CD4-positive, alpha-beta T cell (primary cell): Measurements from ENCODE around the gene WNT16. TPM values are rescaled to one million over a fixed set of nuclear protein-coding genes. Genes with fewer than 3 reads are reported as not detected.

Experiments
- ATAC-seq: fragments of 200-7000 bp; cut with Tn5 transposase; one replicate; pipeline ENCODE4 v1.10.0; 2022; ENCODE audit warnings: mild to moderate bottlenecking; ENCODE audit not compliant: poor library complexity
- CTCF ChIA-PET: fragments of 350-600 bp; sonication (Branson Sonifier 250); formaldehyde crosslinking; loops from one replicate; lab custom pipeline; 2021; ENCODE audit warnings: antibody characterized with exemption, inconsistent platforms; lab: Charles Lee
- POLR2A ChIA-PET: fragments of 350-600 bp; sonication (Branson Sonifier 250); formaldehyde crosslinking; loops from one replicate; lab custom pipeline; 2021; ENCODE audit warnings: antibody characterized with exemption, inconsistent platforms; lab: Charles Lee
- DNase-seq, 14 experiments: peaks; one replicate each; pipeline ENCODE4 v3.0.0-alpha.2; 2013 to 2020; ENCODE audit warnings: mixed read lengths in 2 of 14
- H3K27ac ChIP-seq, 2 donors: one replicate each; pipeline versions ENCODE4 v1.5.1 to v1.7.0; 2013; ENCODE audit warnings: low read length in 2 of 2, low read depth in 1 of 2, mild to moderate bottlenecking in 1 of 2
- H3K27me3 ChIP-seq, 2 experiments: 1 replicate in 1 of 2; 2 replicates in 1 of 2; pipeline versions ENCODE4 v1.6.1 to v1.7.0; 2013; ENCODE audit warnings: low read length in 2 of 2, control low read depth in 1 of 2, mild to moderate bottlenecking in 1 of 2, moderate library complexity in 1 of 2; ENCODE audit not compliant: insufficient read depth in 2 of 2, control insufficient read depth in 1 of 2
- H3K36me3 ChIP-seq: one replicate; pipeline ENCODE4 v1.6.1; 2013; ENCODE audit warnings: low read length, control low read depth; ENCODE audit not compliant: insufficient read depth
- H3K4me1 ChIP-seq: one replicate; pipeline ENCODE4 v1.6.1; 2013; ENCODE audit warnings: low read length, control low read depth; ENCODE audit not compliant: insufficient read depth
- H3K4me3 ChIP-seq: one replicate; pipeline ENCODE4 v1.5.1; 2013; ENCODE audit warnings: mild to moderate bottlenecking, low read length, moderate library complexity
- H3K9me3 ChIP-seq, 2 experiments: 1 replicate in 1 of 2; 2 replicates in 1 of 2; pipeline versions ENCODE4 v1.6.1 to v1.7.0; 2013; ENCODE audit warnings: low read length in 2 of 2, mild to moderate bottlenecking in 2 of 2, control low read depth in 1 of 2, moderate library complexity in 1 of 2; ENCODE audit not compliant: control insufficient read depth in 1 of 2, insufficient read depth in 1 of 2
- H3K27ac Mint-ChIP-seq: one replicate; pipeline ENCODE4 v1.8.0; 2020; ENCODE audit warnings: mixed read lengths
- H3K27me3 Mint-ChIP-seq: one replicate; pipeline ENCODE4 v1.8.0; 2021; ENCODE audit warnings: mixed read lengths
- H3K36me3 Mint-ChIP-seq: one replicate; pipeline ENCODE4 v1.8.0; 2021; ENCODE audit warnings: low read depth, mixed read lengths
- H3K4me1 Mint-ChIP-seq: one replicate; pipeline ENCODE4 v1.8.0; 2021; ENCODE audit warnings: low read depth, mixed read lengths
- H3K4me3 Mint-ChIP-seq: one replicate; pipeline ENCODE4 v1.8.0; 2020; ENCODE audit warnings: mild to moderate bottlenecking, mixed read lengths
- H3K9me3 Mint-ChIP-seq: one replicate; pipeline ENCODE4 v1.8.0; 2020; ENCODE audit warnings: mixed read lengths
- CTCF ChIP-seq: fragments of 200-600 bp; IDR thresholded peaks from one replicate; pipeline ENCODE4 v1.8.0; 2022; ENCODE audit warnings: antibody characterized with exemption, mild to moderate bottlenecking
- intact Hi-C, 2 experiments: fragments of 100-400 bp; cut with DNase I in 1 of 2; cut with micrococcal nuclease in 1 of 2; formaldehyde crosslinking; loops; one replicate each; pipeline versions ENCODE4 v1.15.1 to v1.9.0; 2023 to 2025; cut with DNase I, micrococcal nuclease
- total RNA-seq, 174 experiments: library from RNA in 2 of 174; stranded (reverse) in 2 of 174; gene quantifications; one replicate each; pipeline ENCODE4 v1.2.3 and lab custom pipeline; 2021 to 2026

The WNT16 gene
- total RNA-seq, 2 experiments from 2014 or later: not detected

GRCh38 chr7:121323515-121324302 is 5.1 kb upstream of the WNT16 start:
- Histone ChIP-seq H3K4me3 (no peak overlapping the region), H3K27me3 (peaks cover 17% of the 10 kb centered on the region in 2 experiments), H3K4me1 (peaks cover 2% of the 10 kb centered on the region), H3K27ac (no peak overlapping the region), H3K9me3 (peaks cover 0 to 2% of the 10 kb centered on the region in 2 experiments), H3K36me3 (no peaks in the 10 kb centered on the region)
- ChIA-PET POLR2A (no interaction called here), CTCF (interaction anchor here (0.9 kb wide), 1 partner anchor 10 kb away, joined by 3 read pairs; no protein-coding TSS in a partner anchor)
- intact Hi-C loops: no loop called here
- no peaks in the 10 kb centered on the region for H3K36me3 Mint-ChIP-seq
- H3K4me3 Mint-ChIP-seq: no peak overlapping the region
- no peak for DNase-seq
- no peaks in the 10 kb centered on the region for H3K9me3 Mint-ChIP-seq
- TF ChIP-seq CTCF: no peak
- H3K4me1 Mint-ChIP-seq: peaks cover 8% of the 10 kb centered on the region
- H3K27ac Mint-ChIP-seq: no peak overlapping the region
- ATAC-seq: no peak
- peaks cover 41% of the 10 kb centered on the region for H3K27me3 Mint-ChIP-seq

- H3K27me3 Mint-ChIP-seq: peaks cover 70% of the 10 kb centered on the region
- no peaks in the 10 kb centered on the region for H3K36me3 ChIP-seq
- H3K27ac Mint-ChIP-seq: no peak overlapping the region
- peaks cover 13% of the 10 kb centered on the region for H3K4me1 Mint-ChIP-seq
- H3K27ac ChIP-seq: no peak overlapping the region
- ATAC-seq: no peak
- POLR2A ChIA-PET: no interaction called here
- H3K4me1 ChIP-seq: peaks cover 20% of the 10 kb centered on the region
- intact Hi-C loops: no loop called here
- no peak for TF ChIP-seq CTCF
- H3K27me3 ChIP-seq: peaks cover 35 to 52% of the 10 kb centered on the region in 2 experiments
- peaks cover 0 to 8% of the 10 kb centered on the region in 2 experiments for H3K9me3 ChIP-seq
- CTCF ChIA-PET: no interaction called here
- no peak for DNase-seq
- H3K9me3 Mint-ChIP-seq: no peaks in the 10 kb centered on the region
- no peak overlapping the region for H3K4me3 ChIP-seq
- no peak overlapping the region for H3K4me3 Mint-ChIP-seq
- H3K36me3 Mint-ChIP-seq: no peaks in the 10 kb centered on the region
Observed at GRCh38 chr7:121327671-121328070, 1.1 kb upstream of the WNT16 start.

GRCh38 chr7:121329191-121330052 is 622 bp downstream of the WNT16 start:
- intact Hi-C loops: no loop called here
- no peak for DNase-seq
- no peak for ATAC-seq
- Mint-ChIP-seq H3K4me3 (no peak overlapping the region), H3K36me3 (no peaks in the 10 kb centered on the region), H3K4me1 (peaks cover 13% of the 10 kb centered on the region), H3K27ac (no peak overlapping the region), H3K9me3 (no peaks in the 10 kb centered on the region), H3K27me3 (peaks cover 74% of the 10 kb centered on the region)
- Histone ChIP-seq H3K4me1 (peaks cover 20% of the 10 kb centered on the region), H3K27me3 (peaks cover 35 to 57% of the 10 kb centered on the region in 2 experiments), H3K4me3 (no peak overlapping the region), H3K27ac (no peak overlapping the region), H3K36me3 (no peaks in the 10 kb centered on the region), H3K9me3 (peaks cover 0 to 8% of the 10 kb centered on the region in 2 experiments)
- no peak for TF ChIP-seq CTCF
- POLR2A ChIA-PET: no interaction called here
- CTCF ChIA-PET: no interaction called here
